ENCODE data around the gene PLCL2.
"Not testable (repeated sequence)": the region's sequence is repeated elsewhere in the genome, so short reads cannot be mapped to it uniquely, and the experiment has no call there.

The PLCL2 gene

GRCh38 chr3:16979769-16980515 is 95.2 kb downstream of the PLCL2 start:
- DNase-seq, result not testable (repeated sequence)

GRCh38 chr3:16980526-16980925 is 95.8 kb downstream of the PLCL2 start:
- DNase-seq, result not testable (repeated sequence)

- DNase-seq, result no peak
These were observed 97.7 kb downstream of the PLCL2 start for GRCh38 chr3:16982460-16982859.

- DNase-seq, result no peak
These were observed 100.9 kb downstream of the PLCL2 start for GRCh38 chr3:16985608-16986007.

GRCh38 chr3:16987141-16987540 is 102.4 kb downstream of the PLCL2 start:
- no peak for DNase-seq

DNA sequence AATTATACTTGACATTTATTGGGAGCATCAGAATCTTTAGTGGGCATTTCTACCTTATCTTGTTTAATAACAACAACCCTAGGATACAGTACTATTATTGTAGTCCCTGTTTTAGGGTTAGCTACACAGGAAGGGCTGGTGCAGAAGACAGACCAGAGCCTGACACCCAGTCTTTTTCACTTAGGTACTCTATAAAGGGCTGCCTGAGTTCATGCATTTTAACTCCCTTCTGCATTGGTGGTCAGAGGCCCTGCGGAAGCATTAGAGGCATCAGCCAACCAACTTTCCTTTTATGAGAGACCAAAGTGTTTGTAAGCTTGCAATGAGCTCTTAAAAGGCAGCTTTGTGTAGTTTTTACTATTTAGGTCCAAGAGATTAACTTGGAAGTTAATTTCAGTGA is 105.4 kb downstream of the PLCL2 start:
- DNase-seq, result no peak

- DNase-seq, result no peak
These were observed 107.4 kb downstream of the PLCL2 start for GRCh38 chr3:16992198-16992597.

DNA sequence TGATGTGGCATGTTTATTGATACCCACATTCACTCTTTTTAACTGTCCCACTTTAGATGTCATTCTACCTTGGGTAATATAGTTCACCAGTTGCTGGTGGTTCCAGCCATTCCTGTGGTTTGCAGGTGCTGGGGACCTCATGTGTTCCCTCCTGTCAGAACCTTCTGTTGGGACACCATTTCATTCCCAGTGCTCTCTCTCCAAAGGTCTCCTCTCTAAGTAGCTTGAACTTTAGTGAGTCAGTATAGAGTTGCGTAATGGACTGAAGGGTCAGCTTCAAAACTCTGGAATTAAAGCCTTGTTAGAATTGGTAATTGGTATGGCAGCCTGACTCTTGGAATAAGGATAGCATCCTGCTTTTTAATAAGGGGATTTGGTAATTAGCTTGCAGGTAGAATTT is 108.5 kb downstream of the PLCL2 start:
- DNase-seq, result no peak

GRCh38 chr3:16994854-16995525 is 110.2 kb downstream of the PLCL2 start:
- no peak for DNase-seq

GRCh38 chr3:16995601-16996000 is 110.8 kb downstream of the PLCL2 start:
- DNase-seq, result no peak

GRCh38 chr3:16998236-16998923 is 113.6 kb downstream of the PLCL2 start:
- no peak for DNase-seq

- DNase-seq, result no peak
These were observed 114.4 kb downstream of the PLCL2 start for GRCh38 chr3:16999161-16999560.

GRCh38 chr3:16999871-17000270 is 115.1 kb downstream of the PLCL2 start:
- DNase-seq, result no peak

GRCh38 chr3:17003457-17003856 is 118.7 kb downstream of the PLCL2 start:
- DNase-seq, result no peak

- no peak for DNase-seq
These were observed 121.5 kb downstream of the PLCL2 start for GRCh38 chr3:17006132-17006852.

DNA sequence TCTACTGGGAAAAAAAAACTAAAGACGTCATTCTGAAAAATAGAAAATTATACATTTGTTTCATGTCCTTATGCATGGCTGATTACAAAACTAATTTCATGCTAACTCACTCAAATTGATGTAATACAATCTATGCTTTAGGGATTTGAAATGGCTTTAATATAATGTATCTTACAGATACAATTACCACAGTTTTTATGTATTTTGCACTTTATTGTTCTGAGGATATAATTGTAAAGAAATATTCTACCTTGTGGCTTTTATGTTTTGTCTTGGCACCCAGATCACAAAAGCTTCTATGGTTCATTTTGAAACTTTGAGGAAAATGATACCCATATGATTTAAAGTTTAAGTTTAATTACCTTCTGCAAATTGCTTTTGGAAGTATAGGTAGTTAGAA is 122.5 kb downstream of the PLCL2 start:
- DNase-seq, result no peak

DNA sequence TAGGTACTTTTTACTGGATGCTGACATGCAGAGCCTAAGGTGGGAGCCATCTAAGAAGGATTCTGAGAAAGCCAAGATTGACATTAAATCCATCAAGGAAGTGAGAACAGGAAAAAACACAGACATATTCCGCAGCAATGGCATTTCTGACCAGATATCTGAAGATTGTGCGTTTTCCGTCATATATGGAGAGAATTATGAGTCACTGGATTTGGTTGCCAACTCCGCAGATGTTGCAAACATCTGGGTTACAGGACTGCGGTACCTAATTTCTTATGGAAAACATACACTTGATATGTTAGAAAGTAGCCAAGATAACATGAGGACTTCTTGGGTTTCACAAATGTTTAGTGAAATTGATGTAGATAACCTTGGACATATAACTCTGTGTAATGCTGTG is 125.1 kb downstream of the PLCL2 start:
- no peak for DNase-seq

DNA sequence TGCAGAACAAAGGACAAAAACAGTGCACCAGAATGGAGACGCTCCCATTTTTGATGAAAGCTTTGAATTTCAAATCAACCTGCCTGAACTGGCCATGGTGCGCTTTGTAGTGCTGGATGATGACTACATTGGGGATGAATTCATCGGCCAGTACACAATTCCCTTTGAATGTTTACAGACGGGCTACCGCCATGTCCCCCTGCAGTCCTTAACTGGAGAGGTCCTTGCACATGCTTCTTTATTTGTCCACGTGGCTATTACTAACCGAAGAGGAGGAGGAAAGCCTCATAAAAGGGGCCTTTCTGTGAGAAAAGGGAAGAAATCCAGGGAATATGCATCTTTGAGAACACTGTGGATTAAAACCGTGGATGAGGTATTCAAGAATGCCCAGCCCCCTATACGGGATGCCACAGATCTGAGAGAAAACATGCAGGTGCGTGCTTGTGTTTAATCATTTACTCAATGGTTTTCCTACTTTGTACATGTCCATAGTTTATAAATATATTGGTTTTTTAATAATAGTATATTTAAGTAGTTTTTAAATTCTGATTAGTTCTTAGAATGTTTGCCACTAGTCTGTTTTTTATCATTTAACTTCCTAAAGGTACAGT is 127.1 kb downstream of the PLCL2 start:
- no peak for DNase-seq

- no peak for DNase-seq
These were observed 128.3 kb downstream of the PLCL2 start for GRCh38 chr3:17013050-17013449.

- DNase-seq, result no peak
These were observed 128.8 kb downstream of the PLCL2 start for GRCh38 chr3:17013571-17013970.

- no peak for DNase-seq
These were observed 129.5 kb downstream of the PLCL2 start for GRCh38 chr3:17014284-17014683.

DNA sequence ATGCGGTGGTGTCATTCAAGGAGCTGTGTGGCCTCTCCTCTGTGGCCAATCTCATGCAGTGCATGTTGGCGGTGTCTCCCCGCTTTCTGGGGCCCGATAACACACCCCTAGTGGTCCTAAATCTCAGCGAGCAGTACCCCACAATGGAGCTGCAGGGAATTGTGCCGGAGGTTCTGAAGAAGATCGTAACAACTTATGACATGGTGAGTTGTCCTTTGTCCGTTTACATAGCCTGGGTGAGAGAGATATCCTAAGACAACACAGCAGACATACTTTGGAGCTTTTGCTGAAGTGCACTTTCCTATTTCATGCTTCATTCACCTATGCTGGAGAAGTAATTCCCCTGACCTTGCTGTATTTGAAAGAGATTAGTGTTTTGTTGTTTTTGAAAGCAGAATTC is 130.0 kb downstream of the PLCL2 start:
- DNase-seq, result no peak

DNA sequence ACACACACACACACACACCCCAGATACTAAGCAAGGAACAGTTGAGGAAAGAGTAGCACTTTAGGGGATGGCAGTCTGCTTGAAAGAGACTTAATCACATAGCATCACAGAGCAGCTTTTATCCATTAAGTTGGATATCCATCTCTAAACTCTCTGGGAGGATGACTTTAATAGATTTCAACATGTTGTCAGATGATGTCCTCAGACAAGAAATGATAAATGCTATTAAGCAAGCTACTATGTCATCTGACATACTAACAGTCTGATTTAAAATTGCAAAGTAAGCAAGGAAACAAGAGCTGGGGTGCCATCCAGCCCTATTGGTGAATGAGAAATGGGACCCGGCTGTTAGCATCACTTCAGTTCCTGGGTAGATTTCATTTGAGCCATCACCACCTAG is 136.9 kb downstream of the PLCL2 start:
- DNase-seq, result no peak
